ENCODE results near the gene KAZN.

Gene KAZN

DNA sequence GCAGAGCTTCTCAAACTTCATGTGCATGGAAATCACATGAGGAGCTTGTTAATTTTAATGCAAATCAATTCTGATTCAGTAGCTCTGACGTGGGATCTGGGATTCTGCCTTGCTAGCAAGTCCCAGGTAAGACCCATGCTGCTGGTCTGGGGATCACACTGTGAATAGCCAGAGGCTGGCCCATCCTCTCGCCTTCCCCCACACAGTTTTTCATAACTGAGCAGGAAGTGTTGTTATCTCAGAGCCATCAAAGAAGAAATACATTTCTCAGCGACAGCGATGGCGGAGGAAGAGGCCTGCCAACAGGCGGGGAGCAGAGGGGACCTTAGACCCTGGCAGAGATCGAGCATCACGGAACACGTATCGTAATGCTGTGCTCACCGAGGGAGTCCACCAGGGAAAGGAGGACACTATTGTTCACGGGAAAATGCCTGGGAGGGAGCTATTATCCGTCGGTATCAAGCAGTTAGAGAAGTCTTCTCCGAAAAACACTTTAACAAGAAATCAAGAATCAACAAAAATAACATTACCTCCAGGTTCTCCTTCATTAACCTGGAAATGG, 286.2 kb downstream of the KAZN start:
- no peak overlapping the region for H3K4me3 ChIP-seq (ENCODE audit: low read depth, low read length)
- TF ChIP-seq, protein P1, sequence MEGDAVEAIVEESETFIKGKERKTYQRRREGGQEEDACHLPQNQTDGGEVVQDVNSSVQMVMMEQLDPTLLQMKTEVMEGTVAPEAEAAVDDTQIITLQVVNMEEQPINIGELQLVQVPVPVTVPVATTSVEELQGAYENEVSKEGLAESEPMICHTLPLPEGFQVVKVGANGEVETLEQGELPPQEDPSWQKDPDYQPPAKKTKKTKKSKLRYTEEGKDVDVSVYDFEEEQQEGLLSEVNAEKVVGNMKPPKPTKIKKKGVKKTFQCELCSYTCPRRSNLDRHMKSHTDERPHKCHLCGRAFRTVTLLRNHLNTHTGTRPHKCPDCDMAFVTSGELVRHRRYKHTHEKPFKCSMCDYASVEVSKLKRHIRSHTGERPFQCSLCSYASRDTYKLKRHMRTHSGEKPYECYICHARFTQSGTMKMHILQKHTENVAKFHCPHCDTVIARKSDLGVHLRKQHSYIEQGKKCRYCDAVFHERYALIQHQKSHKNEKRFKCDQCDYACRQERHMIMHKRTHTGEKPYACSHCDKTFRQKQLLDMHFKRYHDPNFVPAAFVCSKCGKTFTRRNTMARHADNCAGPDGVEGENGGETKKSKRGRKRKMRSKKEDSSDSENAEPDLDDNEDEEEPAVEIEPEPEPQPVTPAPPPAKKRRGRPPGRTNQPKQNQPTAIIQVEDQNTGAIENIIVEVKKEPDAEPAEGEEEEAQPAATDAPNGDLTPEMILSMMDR (IDR thresholded peaks at IDR 0.05; ENCODE audit: borderline replicate concordance, insufficient read depth, low read depth, low read length): no peak

DNA sequence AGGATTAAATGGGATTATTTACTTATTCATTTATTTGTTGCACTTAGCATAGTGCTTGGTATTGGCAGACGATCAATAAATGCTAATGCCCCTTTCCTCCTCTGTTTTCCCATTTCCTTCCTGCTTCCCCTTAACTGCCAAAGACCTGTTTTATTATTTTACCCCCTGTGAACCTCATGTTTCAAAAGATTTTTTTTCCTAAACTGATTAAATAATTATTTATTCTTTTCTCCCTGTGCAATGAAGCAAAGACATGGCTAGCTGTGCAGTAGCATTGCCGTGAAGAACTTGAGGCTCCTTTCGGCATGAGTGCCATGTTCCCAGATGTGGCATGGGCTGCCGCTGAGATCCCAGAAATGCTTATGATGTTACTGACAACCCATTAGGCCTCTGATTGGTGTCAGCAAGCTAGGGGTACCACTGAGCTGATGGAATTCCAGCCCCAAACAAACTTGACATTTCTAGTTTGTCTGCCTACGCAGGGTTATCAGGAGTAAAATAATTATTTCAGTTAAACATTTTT, 288.6 kb downstream of the KAZN start:
- TF ChIP-seq, protein P1 (IDR thresholded peaks at IDR 0.05; ENCODE audit: borderline replicate concordance, insufficient read depth, low read depth, low read length): no peak
- H3K4me3 ChIP-seq (ENCODE audit: low read depth, low read length): no peak overlapping the region

- no peak overlapping the region for H3K4me3 ChIP-seq (ENCODE audit: low read depth, low read length)
- TF ChIP-seq, protein P1 (IDR thresholded peaks at IDR 0.05; ENCODE audit: borderline replicate concordance, insufficient read depth, low read depth, low read length): no peak
These were observed 289.4 kb downstream of the KAZN start for GRCh38 chr1:14887764-14888350.

GRCh38 chr1:14888374-14888773, 289.9 kb downstream of the KAZN start:
- TF ChIP-seq, protein P1 (IDR thresholded peaks at IDR 0.05; ENCODE audit: borderline replicate concordance, insufficient read depth, low read depth, low read length): no peak
- H3K4me3 ChIP-seq (ENCODE audit: low read depth, low read length): no peak overlapping the region

GRCh38 chr1:14889825-14890440, 291.4 kb downstream of the KAZN start:
- TF ChIP-seq, protein P1 (IDR thresholded peaks at IDR 0.05; ENCODE audit: borderline replicate concordance, insufficient read depth, low read depth, low read length): no peak
- no peak overlapping the region for H3K4me3 ChIP-seq (ENCODE audit: low read depth, low read length)

DNA sequence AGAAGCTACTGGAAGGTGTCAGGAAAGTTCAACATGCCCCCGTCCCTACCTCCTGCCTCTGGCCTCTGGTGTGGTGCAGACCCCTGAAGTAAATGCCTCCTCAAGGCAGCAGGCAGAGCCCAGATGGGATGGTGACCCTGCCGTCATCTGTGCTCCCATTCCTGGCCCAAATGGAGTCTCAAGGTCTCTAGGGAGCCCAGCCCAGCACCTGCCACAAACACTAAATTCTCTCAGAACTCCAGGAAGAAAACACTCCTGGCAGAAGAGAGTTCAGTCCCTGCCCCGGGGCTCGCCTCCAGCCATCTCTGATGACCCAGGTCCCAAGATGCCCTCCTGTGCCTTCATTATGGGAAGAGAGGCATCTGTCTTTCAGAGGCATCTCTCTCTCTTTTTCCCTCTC, 293.5 kb downstream of the KAZN start:
- TF ChIP-seq, protein P1 (IDR thresholded peaks at IDR 0.05; ENCODE audit: borderline replicate concordance, insufficient read depth, low read depth, low read length): no peak
- no peak overlapping the region for H3K4me3 ChIP-seq (ENCODE audit: low read depth, low read length)
